Hematopoietic multipotent progenitor cell (in vitro differentiated cells): ENCODE results near the gene NXT1. TPM values are rescaled to one million over a fixed set of nuclear protein-coding genes. Genes with fewer than 3 reads are reported as not detected.
"Not testable (repeated sequence)": the region's sequence is repeated elsewhere in the genome, so short reads cannot be mapped to it uniquely, and the experiment has no call there.

ENCODE experiments used
- DNase-seq, 3 donors: peaks; one replicate each; pipeline ENCODE4 v3.0.0-alpha.2; 2011 to 2015; ENCODE audit warnings: low read depth in 2 of 3, low spot score in 2 of 3
- total RNA-seq: library from RNA; depleted of rRNA; stranded (reverse); fragments of >200 nt; gene quantifications from one replicate; pipeline ENCODE4 v1.2.3, GENCODE V29; 2012

NXT1 gene
- total RNA-seq, 1 donor = 45.5 TPM

GRCh38 chr20:23327617-23328333 lies 22.8 kb upstream of the NXT1 start:
- no peak for DNase-seq

- DNase-seq = no peak
These were observed 18.9 kb upstream of the NXT1 start for GRCh38 chr20:23331450-23332350.

GRCh38 chr20:23332467-23332866 lies 18.1 kb upstream of the NXT1 start:
- DNase-seq = no peak

GRCh38 chr20:23334111-23334510 lies 16.5 kb upstream of the NXT1 start:
- no peak for DNase-seq

GRCh38 chr20:23335521-23335920 lies 15.1 kb upstream of the NXT1 start:
- DNase-seq = no peak

GRCh38 chr20:23336476-23336875 lies 14.1 kb upstream of the NXT1 start:
- DNase-seq = no peak

GRCh38 chr20:23337312-23337711 lies 13.3 kb upstream of the NXT1 start:
- DNase-seq = no peak

GRCh38 chr20:23339986-23340385 lies 10.6 kb upstream of the NXT1 start:
- no peak for DNase-seq

- DNase-seq = peak in 2 of 3 donors; percentile 52 to 71
These were observed 10.1 kb upstream of the NXT1 start for GRCh38 chr20:23340524-23340923.

GRCh38 chr20:23341073-23341472 lies 9.5 kb upstream of the NXT1 start:
- DNase-seq = no peak

GRCh38 chr20:23343590-23343989 lies 7.0 kb upstream of the NXT1 start:
- no peak for DNase-seq

- peak in 1 of 3 donors; percentile 21 for DNase-seq
These were observed 6.3 kb upstream of the NXT1 start for GRCh38 chr20:23344336-23344735.

GRCh38 chr20:23346002-23346401 lies 4.6 kb upstream of the NXT1 start:
- no peak for DNase-seq

- DNase-seq = no peak
These were observed 2.8 kb upstream of the NXT1 start for GRCh38 chr20:23347791-23348190.

GRCh38 chr20:23348510-23348909 lies 2.1 kb upstream of the NXT1 start:
- DNase-seq = not testable (repeated sequence)

- peak in 1 of 3 donors; percentile 90 for DNase-seq
These were observed 1.0 kb upstream of the NXT1 start for GRCh38 chr20:23349338-23350195.

- DNase-seq = peak; percentile 36 to 63 (median 53)
These were observed 580 bp downstream of the NXT1 start for GRCh38 chr20:23350904-23351838.

GRCh38 chr20:23356203-23356602 lies 5.6 kb downstream of the NXT1 start:
- DNase-seq = no peak

- peak; percentile 96 to 100 (median 99) for DNase-seq
These were observed 7.4 kb downstream of the NXT1 start for GRCh38 chr20:23357767-23358562.
